Stimulated activated naive CD8-positive, alpha-beta T cell treated with anti-CD3 and anti-CD28 coated beads, Interleukin-15, amount 100 ng/mL, for 72 hours (primary cell): Measurements from ENCODE around the gene CDK5RAP1.

Source experiments
- ATAC-seq: fragments of 150-1000 bp; cut with Tn5 transposase; 2 replicates; pipeline ENCODE4 v1.10.0; 2021; ENCODE audit warnings: mild to moderate bottlenecking, moderate library complexity
- DNase-seq, 2 donors: peaks; one replicate each; pipeline ENCODE4 v3.0.0; 2021 to 2022
- H3K27ac Mint-ChIP-seq, 2 donors: one replicate each; pipeline ENCODE4 v1.8.0; 2022; ENCODE audit warnings: mild to moderate bottlenecking in 2 of 2, mixed read lengths in 2 of 2, moderate library complexity in 2 of 2
- H3K27me3 Mint-ChIP-seq: one replicate; pipeline ENCODE4 v1.8.0; 2022; ENCODE audit warnings: mixed read lengths
- H3K4me1 Mint-ChIP-seq: one replicate; pipeline ENCODE4 v1.8.0; 2022; ENCODE audit warnings: mild to moderate bottlenecking, mixed read lengths
- H3K4me3 Mint-ChIP-seq, 2 donors: one replicate each; pipeline ENCODE4 v1.8.0; 2022; ENCODE audit warnings: mild to moderate bottlenecking in 2 of 2, mixed read lengths in 2 of 2, moderate library complexity in 1 of 2
- H3K9me3 Mint-ChIP-seq, 2 donors: one replicate each; pipeline ENCODE4 v1.8.0; 2022; ENCODE audit warnings: mixed read lengths in 2 of 2

CDK5RAP1 gene

GRCh38 chr20:33310327-33310899 lies 90.9 kb downstream of the CDK5RAP1 start:
- ATAC-seq (no peak), DNase-seq (no peak)
- Mint-ChIP-seq H3K4me1 (no peaks in the 10 kb centered on the region), H3K9me3 (no peaks in the 10 kb centered on the region), H3K27me3 (no peaks in the 10 kb centered on the region), H3K27ac (peak overlapping the region in 1 of 2 donors; percentile 31), H3K4me3 (no peak overlapping the region)

GRCh38 chr20:33309631-33310030 lies 91.7 kb downstream of the CDK5RAP1 start:
- no peak for ATAC-seq
- peak overlapping the region in 1 of 2 donors; percentile 48 for H3K27ac Mint-ChIP-seq
- no peaks in the 10 kb centered on the region for H3K4me1 Mint-ChIP-seq
- DNase-seq, result no peak
- no peak overlapping the region for H3K4me3 Mint-ChIP-seq
- H3K9me3 Mint-ChIP-seq, result no peaks in the 10 kb centered on the region
- H3K27me3 Mint-ChIP-seq, result no peaks in the 10 kb centered on the region
